Nephron progenitor cell (in vitro differentiated cells): Measurements from ENCODE around the gene KMT2D.
A peak's percentile ranks its signal among the peaks of the same experiment; 100 is the strongest.

Source experiments
- DNase-seq: peaks from one replicate; pipeline ENCODE4 v3.0.0; 2021
- H3K27ac Mint-ChIP-seq: 2 replicates; pipeline ENCODE4 v1.8.0; 2021; ENCODE audit warnings: mild to moderate bottlenecking, moderate library complexity, mixed read lengths
- H3K27me3 Mint-ChIP-seq: 2 replicates; pipeline ENCODE4 v1.8.0; 2021; ENCODE audit warnings: mild to moderate bottlenecking, low read depth, mixed read lengths; ENCODE audit not compliant: poor library complexity
- H3K36me3 Mint-ChIP-seq: 2 replicates; pipeline ENCODE4 v1.8.0; 2021; ENCODE audit warnings: low read depth, mixed read lengths
- H3K4me1 Mint-ChIP-seq: 2 replicates; pipeline ENCODE4 v1.8.0; 2021; ENCODE audit warnings: mixed read lengths
- H3K4me3 Mint-ChIP-seq: 2 replicates; pipeline ENCODE4 v1.8.0; 2021; ENCODE audit warnings: mild to moderate bottlenecking, moderate library complexity, mixed read lengths
- H3K9me3 Mint-ChIP-seq: 2 replicates; pipeline ENCODE4 v1.8.0; 2021; ENCODE audit warnings: mild to moderate bottlenecking, moderate library complexity, mixed read lengths
- CTCF ChIP-seq: fragments of 200-600 bp; sonication (generic); IDR thresholded peaks from 2 replicates; pipeline ENCODE4 v1.5.0; 2021; ENCODE audit warnings: antibody characterized with exemption

KMT2D gene

GRCh38 chr12:49079793-49080192 lies 19.2 kb upstream of the KMT2D start:
- H3K9me3 Mint-ChIP-seq = no peaks in the 10 kb centered on the region
- H3K4me1 Mint-ChIP-seq = no peaks in the 10 kb centered on the region
- H3K4me3 Mint-ChIP-seq = no peak overlapping the region
- H3K27me3 Mint-ChIP-seq = peaks cover 48% of the 10 kb centered on the region
- DNase-seq = no peak
- no peak for TF ChIP-seq CTCF
- no peak overlapping the region for H3K27ac Mint-ChIP-seq
- no peaks in the 10 kb centered on the region for H3K36me3 Mint-ChIP-seq

GRCh38 chr12:49070971-49071370 lies 10.4 kb upstream of the KMT2D start:
- Mint-ChIP-seq H3K4me3 (no peak overlapping the region), H3K36me3 (no peaks in the 10 kb centered on the region), H3K4me1 (peaks cover 18% of the 10 kb centered on the region), H3K9me3 (no peaks in the 10 kb centered on the region), H3K27me3 (peaks cover 17% of the 10 kb centered on the region), H3K27ac (no peak overlapping the region)
- no peak for DNase-seq
- TF ChIP-seq CTCF = no peak

GRCh38 chr12:49069507-49070346 lies 9.1 kb upstream of the KMT2D start, which contains the start of gene RHEBL1:
Gene RHEBL1 (minus strand): TSS chr12:49069979. CDS start chr12:49069785, 194 bp downstream.
- Mint-ChIP-seq H3K27ac (peak within 1 kb of the TSS; percentile 64), H3K9me3 (no peaks in the 10 kb centered on the region), H3K27me3 (peaks cover 17% of the 10 kb centered on the region), H3K4me3 (peak within 1 kb of the TSS; percentile 92), H3K4me1 (peaks cover 18% of the 10 kb centered on the region), H3K36me3 (no peaks in the 10 kb centered on the region)
- DNase-seq = peak; percentile 98
- TF ChIP-seq CTCF = no peak

- DNase-seq = peak; percentile 26
- Mint-ChIP-seq H3K27me3 (peaks cover 17% of the 10 kb centered on the region), H3K4me1 (peaks cover 21% of the 10 kb centered on the region), H3K27ac (no peak overlapping the region), H3K9me3 (no peaks in the 10 kb centered on the region), H3K4me3 (peak overlapping the region; percentile 92), H3K36me3 (no peaks in the 10 kb centered on the region)
- TF ChIP-seq CTCF = no peak
Measured at GRCh38 chr12:49068879-49069506, 8.4 kb upstream of the KMT2D start.

- TF ChIP-seq CTCF = no peak
- Mint-ChIP-seq H3K4me1 (peaks cover 29% of the 10 kb centered on the region), H3K27ac (no peak overlapping the region), H3K4me3 (no peak overlapping the region), H3K36me3 (no peaks in the 10 kb centered on the region), H3K27me3 (peaks cover 11% of the 10 kb centered on the region), H3K9me3 (no peaks in the 10 kb centered on the region)
- no peak for DNase-seq
Measured at GRCh38 chr12:49066120-49066519, 5.5 kb upstream of the KMT2D start.
